ENCODE results near the gene CCDC197.

Gene CCDC197

DNA sequence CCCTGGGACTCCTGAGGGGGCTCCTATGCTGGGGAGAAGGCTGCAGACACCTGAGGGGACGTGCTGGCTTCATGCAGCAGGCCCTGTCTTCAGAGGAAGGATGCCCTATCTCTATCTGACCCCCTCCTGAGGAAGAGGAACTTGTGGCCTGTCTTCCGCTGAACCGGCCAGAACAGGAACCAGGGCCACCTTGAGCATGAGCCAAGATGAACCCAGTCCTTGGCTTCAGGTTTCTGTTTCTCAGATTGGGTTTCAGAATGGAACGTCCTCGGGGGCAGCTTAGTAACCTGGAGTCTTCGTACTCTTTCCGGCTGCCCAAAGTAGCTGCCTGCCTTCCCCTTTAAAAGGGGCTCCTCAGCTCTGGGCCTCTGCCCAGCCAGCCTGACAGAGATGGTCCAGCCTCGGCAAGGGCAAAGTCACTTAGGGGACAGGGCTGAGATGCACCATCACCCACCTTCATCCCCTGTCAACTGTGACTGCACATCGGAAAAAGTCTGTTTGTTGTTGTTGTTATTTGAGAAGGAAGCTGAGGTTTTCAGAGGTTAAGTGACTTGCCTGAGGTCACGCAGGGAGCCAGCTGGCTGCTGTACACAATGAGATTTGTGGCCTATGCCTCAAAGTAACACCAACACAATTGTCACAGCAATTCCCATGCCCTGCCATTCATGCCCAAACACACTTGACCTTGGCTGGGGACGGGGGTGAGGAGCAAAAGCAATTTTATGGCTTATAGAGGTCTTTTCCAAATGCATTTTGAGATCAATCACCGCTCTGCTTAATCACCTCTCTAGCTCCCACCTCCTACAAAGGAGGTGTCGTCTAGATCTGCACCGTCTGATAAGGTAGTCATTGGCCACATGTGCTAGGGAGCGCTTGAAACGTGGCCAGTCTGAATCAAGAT, 34.1 kb upstream of the CCDC197 start:
- no peaks in the 10 kb centered on the region for H3K79me2 ChIP-seq (ENCODE audit: insufficient read depth, low read length)
- H3K27me3 ChIP-seq (ENCODE audit: insufficient read depth, low read length): no peaks in the 10 kb centered on the region
- H3K9me3 ChIP-seq (ENCODE audit: low read length): no peaks in the 10 kb centered on the region
- H3K4me1 ChIP-seq (ENCODE audit: insufficient read depth, low read length, severe bottlenecking): peaks cover 84% of the 10 kb centered on the region
- TF ChIP-seq EZH2 (IDR thresholded peaks at IDR 0.05; ENCODE audit: borderline replicate concordance, low read length): no peak
- TF ChIP-seq, protein P1, sequence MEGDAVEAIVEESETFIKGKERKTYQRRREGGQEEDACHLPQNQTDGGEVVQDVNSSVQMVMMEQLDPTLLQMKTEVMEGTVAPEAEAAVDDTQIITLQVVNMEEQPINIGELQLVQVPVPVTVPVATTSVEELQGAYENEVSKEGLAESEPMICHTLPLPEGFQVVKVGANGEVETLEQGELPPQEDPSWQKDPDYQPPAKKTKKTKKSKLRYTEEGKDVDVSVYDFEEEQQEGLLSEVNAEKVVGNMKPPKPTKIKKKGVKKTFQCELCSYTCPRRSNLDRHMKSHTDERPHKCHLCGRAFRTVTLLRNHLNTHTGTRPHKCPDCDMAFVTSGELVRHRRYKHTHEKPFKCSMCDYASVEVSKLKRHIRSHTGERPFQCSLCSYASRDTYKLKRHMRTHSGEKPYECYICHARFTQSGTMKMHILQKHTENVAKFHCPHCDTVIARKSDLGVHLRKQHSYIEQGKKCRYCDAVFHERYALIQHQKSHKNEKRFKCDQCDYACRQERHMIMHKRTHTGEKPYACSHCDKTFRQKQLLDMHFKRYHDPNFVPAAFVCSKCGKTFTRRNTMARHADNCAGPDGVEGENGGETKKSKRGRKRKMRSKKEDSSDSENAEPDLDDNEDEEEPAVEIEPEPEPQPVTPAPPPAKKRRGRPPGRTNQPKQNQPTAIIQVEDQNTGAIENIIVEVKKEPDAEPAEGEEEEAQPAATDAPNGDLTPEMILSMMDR (IDR thresholded peaks at IDR 0.05; ENCODE audit: low read length): no peak
- no peaks in the 10 kb centered on the region for H3K9me2 ChIP-seq (ENCODE audit: low read depth, low read length)
- no peaks in the 10 kb centered on the region; the same call in 1 of the 2 replicates for H3K36me3 ChIP-seq (ENCODE audit: insufficient read depth, low read length)
- peak overlapping the region; percentile 100 for H3K27ac ChIP-seq (ENCODE audit: low read depth, low read length, poor library complexity, severe bottlenecking)
- no peak overlapping the region for H2AFZ ChIP-seq (ENCODE audit: low read length)
- no peaks in the 10 kb centered on the region for H4K20me1 ChIP-seq (ENCODE audit: insufficient read depth, low read length)
- peaks cover 12% of the 10 kb centered on the region; the same call in 1 of the 2 replicates for H3F3A ChIP-seq (ENCODE audit: insufficient read depth, low read length)
- peak overlapping the region; percentile 62 for H3K4me2 ChIP-seq (ENCODE audit: low read length)
- peak overlapping the region; percentile 86 for H3K9ac ChIP-seq (ENCODE audit: low read length)
- peak overlapping the region; percentile 42 for H3K4me3 ChIP-seq (ENCODE audit: low read depth, low read length, poor library complexity, severe bottlenecking)

DNA sequence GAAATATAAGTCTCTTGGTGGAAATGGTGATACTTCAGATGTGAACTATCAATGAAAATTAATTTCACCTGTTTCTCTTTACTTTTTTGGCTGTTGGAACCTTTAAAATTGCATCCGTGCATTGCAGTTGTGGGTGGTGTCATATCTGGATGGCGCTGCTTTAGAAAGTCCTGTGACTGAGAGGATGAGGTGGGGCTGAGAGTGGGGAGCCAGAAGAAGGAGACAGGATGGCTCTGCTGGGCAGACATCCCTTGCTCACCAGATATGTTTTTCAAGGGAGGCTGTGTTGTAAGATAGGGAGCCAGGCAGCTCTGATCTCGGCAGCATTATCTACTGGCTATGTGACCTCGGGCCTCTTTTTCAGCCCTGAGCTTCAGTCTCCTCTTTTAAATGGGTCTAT, 33.4 kb upstream of the CCDC197 start:
- H2AFZ ChIP-seq (ENCODE audit: low read length): no peak overlapping the region
- peaks cover 84% of the 10 kb centered on the region for H3K4me1 ChIP-seq (ENCODE audit: insufficient read depth, low read length, severe bottlenecking)
- peak overlapping the region; percentile 100 for H3K27ac ChIP-seq (ENCODE audit: low read depth, low read length, poor library complexity, severe bottlenecking)
- no peaks in the 10 kb centered on the region for H3K9me3 ChIP-seq (ENCODE audit: low read length)
- H3K9me2 ChIP-seq (ENCODE audit: low read depth, low read length): no peaks in the 10 kb centered on the region
- peak overlapping the region; percentile 62 for H3K4me2 ChIP-seq (ENCODE audit: low read length)
- no peaks in the 10 kb centered on the region; the same call in 1 of the 2 replicates for H3K36me3 ChIP-seq (ENCODE audit: insufficient read depth, low read length)
- TF ChIP-seq, protein P1 (IDR thresholded peaks at IDR 0.05; ENCODE audit: low read length): no peak
- no peak for TF ChIP-seq EZH2 (IDR thresholded peaks at IDR 0.05; ENCODE audit: borderline replicate concordance, low read length)
- H3K4me3 ChIP-seq (ENCODE audit: low read depth, low read length, poor library complexity, severe bottlenecking): no peak overlapping the region
- H3F3A ChIP-seq (ENCODE audit: insufficient read depth, low read length): peaks cover 12% of the 10 kb centered on the region; the same call in 1 of the 2 replicates
- H3K79me2 ChIP-seq (ENCODE audit: insufficient read depth, low read length): no peaks in the 10 kb centered on the region
- H4K20me1 ChIP-seq (ENCODE audit: insufficient read depth, low read length): no peaks in the 10 kb centered on the region
- peak overlapping the region; percentile 86 for H3K9ac ChIP-seq (ENCODE audit: low read length)
- no peaks in the 10 kb centered on the region for H3K27me3 ChIP-seq (ENCODE audit: insufficient read depth, low read length)

DNA sequence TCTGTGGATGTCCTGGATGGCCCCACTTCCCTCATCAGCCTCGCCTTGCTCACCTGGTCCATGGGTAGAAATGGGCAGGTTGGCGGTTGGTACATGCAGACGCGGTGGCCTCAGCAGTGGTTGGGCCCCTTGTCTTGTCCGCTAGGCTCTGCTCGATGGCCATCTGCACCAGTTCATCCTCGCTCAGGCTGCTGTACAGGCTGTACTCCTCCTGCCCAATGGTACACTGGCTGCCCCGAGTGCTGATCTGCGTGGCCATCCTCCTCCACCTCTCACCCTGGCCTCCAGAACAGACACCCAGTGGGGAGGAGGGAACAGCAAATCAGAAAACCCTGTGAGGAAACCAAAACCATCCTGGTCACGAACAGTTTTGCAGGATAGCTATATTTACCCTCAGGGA, 32.8 kb upstream of the CCDC197 start:
- Histone ChIP-seq H3K4me1 (ENCODE audit: insufficient read depth, low read length, severe bottlenecking) (peaks cover 84% of the 10 kb centered on the region), H3K27ac (ENCODE audit: low read depth, low read length, poor library complexity, severe bottlenecking) (peak overlapping the region; percentile 100), H2AFZ (ENCODE audit: low read length) (no peak overlapping the region), H3F3A (ENCODE audit: insufficient read depth, low read length) (peaks cover 12% of the 10 kb centered on the region; the same call in 1 of the 2 replicates), H3K36me3 (ENCODE audit: insufficient read depth, low read length) (no peaks in the 10 kb centered on the region; the same call in 1 of the 2 replicates), H3K4me3 (ENCODE audit: low read depth, low read length, poor library complexity, severe bottlenecking) (no peak overlapping the region), H3K9me2 (ENCODE audit: low read depth, low read length) (no peaks in the 10 kb centered on the region), H3K27me3 (ENCODE audit: insufficient read depth, low read length) (no peaks in the 10 kb centered on the region), H3K4me2 (ENCODE audit: low read length) (no peak overlapping the region), H3K9me3 (ENCODE audit: low read length) (no peaks in the 10 kb centered on the region), H4K20me1 (ENCODE audit: insufficient read depth, low read length) (no peaks in the 10 kb centered on the region), H3K79me2 (ENCODE audit: insufficient read depth, low read length) (no peaks in the 10 kb centered on the region), H3K9ac (ENCODE audit: low read length) (peak overlapping the region; percentile 86)
- TF ChIP-seq, protein P1 (IDR thresholded peaks at IDR 0.05; ENCODE audit: low read length): no peak
- TF ChIP-seq EZH2 (IDR thresholded peaks at IDR 0.05; ENCODE audit: borderline replicate concordance, low read length): no peak

Data from OCI-LY1 (cell line).